Glomerular visceral epithelial cell (primary cell): ENCODE data around the gene TBK1.

Source experiments
- DNase-seq: peaks from one replicate; pipeline ENCODE4 v3.0.0-alpha.2; 2016; ENCODE audit errors: extremely low spot score

TBK1 gene

GRCh38 chr12:64544371-64545080, 92.6 kb downstream of the TBK1 start:
- no peak for DNase-seq

GRCh38 chr12:64545081-64545382, 93.1 kb downstream of the TBK1 start:
- DNase-seq, result no peak

GRCh38 chr12:64549108-64549507, 97.2 kb downstream of the TBK1 start:
- no peak for DNase-seq

GRCh38 chr12:64550755-64551154, 98.8 kb downstream of the TBK1 start:
- DNase-seq, result no peak

GRCh38 chr12:64551676-64552075, 99.8 kb downstream of the TBK1 start:
- DNase-seq, result no peak
